ENCODE data around the gene SPHKAP. TPM values are rescaled to one million over a fixed set of nuclear protein-coding genes. Genes with fewer than 3 reads are reported as not detected.

Gene SPHKAP
- total and polyA plus RNA-seq, 2 donors (not counting 3 experiments of a cell fraction or from before 2014, with no cell fraction given) = not detected

DNA sequence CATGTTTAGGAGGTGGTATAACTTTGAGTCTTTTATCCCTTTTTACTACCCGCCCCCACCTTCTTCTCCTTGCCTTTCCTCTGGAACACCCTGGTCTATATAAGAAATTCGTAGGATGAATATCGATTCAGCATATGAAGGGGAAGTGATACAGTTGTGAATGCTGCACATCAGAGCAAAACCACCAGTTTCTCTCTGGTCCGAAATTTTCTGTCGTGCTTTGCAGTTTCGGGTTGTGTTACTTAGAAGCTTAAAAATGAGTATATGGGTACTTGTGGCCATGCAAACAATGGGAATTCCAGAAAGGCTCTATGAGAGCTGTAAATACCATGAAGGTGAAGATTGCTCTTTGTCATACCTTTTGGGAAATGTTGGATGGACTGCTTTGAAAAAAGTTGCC is 249.5 kb downstream of the SPHKAP start:
- Histone ChIP-seq H3K9me1 (replicated peaks; ENCODE audit: control insufficient read depth, extremely low read depth, insufficient read depth, low read length) (no peaks in the 10 kb centered on the region), H3K9ac (replicated peaks; ENCODE audit: extremely low read depth, insufficient read depth, low read length) (no peak overlapping the region), H3K9me3 (replicated peaks; ENCODE audit: control insufficient read depth, insufficient read depth, low read length) (no peaks in the 10 kb centered on the region), H3K27ac (ENCODE audit: insufficient read depth, low read depth, low read length) (no peak overlapping the region), H3K79me2 (ENCODE audit: control insufficient read depth, insufficient read depth, low read length) (no peaks in the 10 kb centered on the region), H3K4me1 (ENCODE audit: control insufficient read depth, extremely low read depth, insufficient read depth, low read length) (no peaks in the 10 kb centered on the region), H2AFZ (ENCODE audit: low read depth, low read length) (no peak overlapping the region), H3K4me3 (replicated peaks in 1 of 3; ENCODE audit: insufficient read depth in 1 of 3, low read depth in 1 of 3, low read length in 3 of 3) (no peak overlapping the region), H3K27me3 (ENCODE audit: control insufficient read depth in 2 of 2, insufficient read depth in 2 of 2, low read length in 2 of 2) (no peaks in the 10 kb centered on the region), H4K20me1 (replicated peaks; ENCODE audit: control insufficient read depth, extremely low read depth, insufficient read depth, low read length) (no peaks in the 10 kb centered on the region), H3K4me2 (ENCODE audit: insufficient read depth, low read length) (no peak overlapping the region), H3K36me3 (ENCODE audit: control insufficient read depth in 2 of 2, extremely low read depth in 1 of 2, insufficient read depth in 2 of 2, low read length in 2 of 2) (no peaks in the 10 kb centered on the region)
- no peak for FAIRE-seq
- DNase-seq (ENCODE audit: low read depth, low spot score) = no peak
- intact Hi-C loops (cut with micrococcal nuclease) = loop anchor here (10.0 kb wide), 1 partner anchor 1503 kb away; no protein-coding TSS in a partner anchor
- dilution Hi-C loops (cut with MboI; ENCODE audit: extremely low pct_ligation_motif_present, low sequenced_read_pairs) = no loop called here
- CTCF ChIA-PET = interaction anchor here (0.6 to 1.7 kb wide), 3 partner anchors 9 to 41 kb away, joined by 3 to 5 read pairs (median 4); no protein-coding TSS in a partner anchor
- no TSS peak for BruUV-seq (replicated peaks)
- TF ChIP-seq JUN (IDR thresholded peaks at IDR 0.05; ENCODE audit: borderline replicate concordance, insufficient read depth, insufficient read length, low read depth) (no peak), MYC (IDR thresholded peaks at IDR 0.05; ENCODE audit: low read depth, low read length) (no peak), GATA2 (IDR thresholded peaks at IDR 0.05; ENCODE audit: insufficient read depth, insufficient read length, low read depth, low read length) (no peak), POLR2AphosphoS5 (IDR thresholded peaks at IDR 0.05; ENCODE audit: insufficient read depth, low read depth, low read length) (no peak), FOS (IDR thresholded peaks at IDR 0.05; ENCODE audit: borderline replicate concordance, insufficient read depth, low read length) (no peak), CTCF (IDR thresholded peaks at IDR 0.05; ENCODE audit: extremely low read depth in 1 of 2, insufficient read depth in 1 of 2, low read depth in 1 of 2, low read length in 2 of 2) (no peak), EZH2 (IDR thresholded peaks at IDR 0.05; ENCODE audit: borderline replicate concordance, low read depth, low read length, severe bottlenecking) (no peak), MAX (IDR thresholded peaks at IDR 0.05; ENCODE audit: insufficient read depth, insufficient read length) (no peak), POLR2A (IDR thresholded peaks at IDR 0.05; ENCODE audit: low read depth, low read length) (no peak)
- POLR2A ChIA-PET = no interaction called here

Small RNA genes within 50 kb of the gene (small RNA-seq; reads per million reads assigned to genes)
- not detected for gene RNU6-624P (ENCODE audit: insufficient read depth, insufficient read length, low read depth, low replicate concordance)

Data from endothelial cell of umbilical vein (primary cell).